Measurements from ENCODE around the gene ATRIP.

DNA sequence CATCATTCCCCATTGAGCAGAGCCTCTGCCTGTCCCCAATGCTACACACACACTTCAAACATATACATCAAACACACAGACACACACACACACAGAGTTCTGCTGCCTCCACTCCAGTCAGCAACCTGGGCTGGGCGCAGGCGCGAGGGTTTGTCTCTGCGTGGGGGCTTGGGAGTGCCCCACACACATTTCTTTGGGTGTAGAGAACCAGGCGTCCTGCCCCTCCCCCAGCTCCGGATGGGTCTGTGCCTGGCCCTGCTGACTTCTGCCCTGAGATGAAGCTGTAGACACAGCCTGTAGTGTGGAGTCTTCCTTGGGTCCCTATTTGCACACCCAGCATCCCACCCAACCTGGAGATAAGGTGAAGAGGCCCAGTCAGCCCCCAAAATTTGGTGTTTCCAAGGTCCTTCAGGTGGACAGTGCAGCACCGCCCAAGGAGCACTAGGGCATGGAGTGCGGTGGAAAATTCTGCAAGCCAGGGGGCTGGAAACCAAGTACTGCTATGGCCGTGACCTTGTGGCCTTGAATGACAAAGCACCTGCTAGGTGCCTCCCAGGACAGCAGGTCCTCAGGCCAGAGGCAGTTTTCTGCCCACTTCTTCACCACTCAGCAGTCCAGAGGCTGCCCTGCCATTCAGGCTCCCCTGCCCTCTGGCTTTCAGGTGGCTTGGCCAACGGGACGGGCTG, 47.7 kb upstream of the ATRIP start:
- TF ChIP-seq, protein P1, sequence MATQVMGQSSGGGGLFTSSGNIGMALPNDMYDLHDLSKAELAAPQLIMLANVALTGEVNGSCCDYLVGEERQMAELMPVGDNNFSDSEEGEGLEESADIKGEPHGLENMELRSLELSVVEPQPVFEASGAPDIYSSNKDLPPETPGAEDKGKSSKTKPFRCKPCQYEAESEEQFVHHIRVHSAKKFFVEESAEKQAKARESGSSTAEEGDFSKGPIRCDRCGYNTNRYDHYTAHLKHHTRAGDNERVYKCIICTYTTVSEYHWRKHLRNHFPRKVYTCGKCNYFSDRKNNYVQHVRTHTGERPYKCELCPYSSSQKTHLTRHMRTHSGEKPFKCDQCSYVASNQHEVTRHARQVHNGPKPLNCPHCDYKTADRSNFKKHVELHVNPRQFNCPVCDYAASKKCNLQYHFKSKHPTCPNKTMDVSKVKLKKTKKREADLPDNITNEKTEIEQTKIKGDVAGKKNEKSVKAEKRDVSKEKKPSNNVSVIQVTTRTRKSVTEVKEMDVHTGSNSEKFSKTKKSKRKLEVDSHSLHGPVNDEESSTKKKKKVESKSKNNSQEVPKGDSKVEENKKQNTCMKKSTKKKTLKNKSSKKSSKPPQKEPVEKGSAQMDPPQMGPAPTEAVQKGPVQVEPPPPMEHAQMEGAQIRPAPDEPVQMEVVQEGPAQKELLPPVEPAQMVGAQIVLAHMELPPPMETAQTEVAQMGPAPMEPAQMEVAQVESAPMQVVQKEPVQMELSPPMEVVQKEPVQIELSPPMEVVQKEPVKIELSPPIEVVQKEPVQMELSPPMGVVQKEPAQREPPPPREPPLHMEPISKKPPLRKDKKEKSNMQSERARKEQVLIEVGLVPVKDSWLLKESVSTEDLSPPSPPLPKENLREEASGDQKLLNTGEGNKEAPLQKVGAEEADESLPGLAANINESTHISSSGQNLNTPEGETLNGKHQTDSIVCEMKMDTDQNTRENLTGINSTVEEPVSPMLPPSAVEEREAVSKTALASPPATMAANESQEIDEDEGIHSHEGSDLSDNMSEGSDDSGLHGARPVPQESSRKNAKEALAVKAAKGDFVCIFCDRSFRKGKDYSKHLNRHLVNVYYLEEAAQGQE (IDR thresholded peaks at IDR 0.05; ENCODE audit: low read depth, low read length), result no peak
- TF ChIP-seq, protein P2, sequence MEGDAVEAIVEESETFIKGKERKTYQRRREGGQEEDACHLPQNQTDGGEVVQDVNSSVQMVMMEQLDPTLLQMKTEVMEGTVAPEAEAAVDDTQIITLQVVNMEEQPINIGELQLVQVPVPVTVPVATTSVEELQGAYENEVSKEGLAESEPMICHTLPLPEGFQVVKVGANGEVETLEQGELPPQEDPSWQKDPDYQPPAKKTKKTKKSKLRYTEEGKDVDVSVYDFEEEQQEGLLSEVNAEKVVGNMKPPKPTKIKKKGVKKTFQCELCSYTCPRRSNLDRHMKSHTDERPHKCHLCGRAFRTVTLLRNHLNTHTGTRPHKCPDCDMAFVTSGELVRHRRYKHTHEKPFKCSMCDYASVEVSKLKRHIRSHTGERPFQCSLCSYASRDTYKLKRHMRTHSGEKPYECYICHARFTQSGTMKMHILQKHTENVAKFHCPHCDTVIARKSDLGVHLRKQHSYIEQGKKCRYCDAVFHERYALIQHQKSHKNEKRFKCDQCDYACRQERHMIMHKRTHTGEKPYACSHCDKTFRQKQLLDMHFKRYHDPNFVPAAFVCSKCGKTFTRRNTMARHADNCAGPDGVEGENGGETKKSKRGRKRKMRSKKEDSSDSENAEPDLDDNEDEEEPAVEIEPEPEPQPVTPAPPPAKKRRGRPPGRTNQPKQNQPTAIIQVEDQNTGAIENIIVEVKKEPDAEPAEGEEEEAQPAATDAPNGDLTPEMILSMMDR (IDR thresholded peaks at IDR 0.05), result no peak
- TF ChIP-seq, protein P3, sequence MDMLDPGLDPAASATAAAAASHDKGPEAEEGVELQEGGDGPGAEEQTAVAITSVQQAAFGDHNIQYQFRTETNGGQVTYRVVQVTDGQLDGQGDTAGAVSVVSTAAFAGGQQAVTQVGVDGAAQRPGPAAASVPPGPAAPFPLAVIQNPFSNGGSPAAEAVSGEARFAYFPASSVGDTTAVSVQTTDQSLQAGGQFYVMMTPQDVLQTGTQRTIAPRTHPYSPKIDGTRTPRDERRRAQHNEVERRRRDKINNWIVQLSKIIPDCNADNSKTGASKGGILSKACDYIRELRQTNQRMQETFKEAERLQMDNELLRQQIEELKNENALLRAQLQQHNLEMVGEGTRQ (IDR thresholded peaks at IDR 0.05; ENCODE audit: borderline replicate concordance, low read depth, low read length), result no peak
- TF ChIP-seq GABPA (IDR thresholded peaks at IDR 0.05; ENCODE audit: low read depth) (no peak), RFX5 (IDR thresholded peaks at IDR 0.05; ENCODE audit: low read length) (no peak), NFIC (IDR thresholded peaks at IDR 0.05; ENCODE audit: borderline replicate concordance) (no peak), RAD21 (IDR thresholded peaks at IDR 0.05; ENCODE audit: low read length) (no peak), FOSL2 (IDR thresholded peaks at IDR 0.05; ENCODE audit: borderline replicate concordance, low read depth) (no peak), TEAD4 (IDR thresholded peaks at IDR 0.05; ENCODE audit: borderline replicate concordance, insufficient read depth) (no peak), SIN3A (IDR thresholded peaks at IDR 0.05; ENCODE audit: borderline replicate concordance, low read depth, low read length) (no peak)
